Adrenal gland (tissue), 12 donors: ENCODE results near the gene CARD10. TPM values are rescaled to one million over a fixed set of nuclear protein-coding genes. Genes with fewer than 3 reads are reported as not detected.

ENCODE experiments used
- DNase-seq, 7 donors: peaks; one replicate each; pipeline ENCODE4 v3.0.0-alpha.2; 2019 to 2020
- H3K27ac ChIP-seq, 5 donors: fragments of 200-600 bp; sonication (generic) in 4 of 5; 1 replicate in 3 of 5; 2 replicates in 2 of 5; pipeline versions ENCODE4 v1.5.1 to v1.8.0; 2016 to 2020; ENCODE audit warnings: mild to moderate bottlenecking in 1 of 5
- H3K27me3 ChIP-seq: fragments of 200-600 bp; 2 replicates; pipeline ENCODE4 v1.8.0; 2021
- H3K36me3 ChIP-seq, 2 donors: fragments of 200-600 bp; replicated peaks in 1 of 2; 1 replicate in 1 of 2; 2 replicates in 1 of 2; pipeline versions ENCODE4 v1.5.1 to v1.8.0; 2018 to 2022
- H3K4me1 ChIP-seq, 2 donors: fragments of 200-600 bp; replicated peaks in 1 of 2; 1 replicate in 1 of 2; 2 replicates in 1 of 2; pipeline versions ENCODE4 v1.5.1 to v1.8.0; 2018 to 2021
- H3K4me3 ChIP-seq, 4 donors: fragments of 200-600 bp; sonication (generic) in 3 of 4; one replicate each; pipeline ENCODE4 v1.5.1; 2016 to 2018
- H3K9me3 ChIP-seq, 3 donors: fragments of 200-600 bp; sonication (generic) in 1 of 3; replicated peaks in 1 of 3; 1 replicate in 2 of 3; 2 replicates in 1 of 3; pipeline versions ENCODE4 v1.5.1 to v1.8.0; 2016 to 2021
- POLR2A ChIP-seq, 2 donors: fragments of 450-650 bp; IDR thresholded peaks; one replicate each; pipeline ENCODE4 v1.6.1; 2017; ENCODE audit warnings: antibody characterized with exemption in 2 of 2, mild to moderate bottlenecking in 2 of 2, moderate library complexity in 1 of 2
- WGBS, 4 donors: extraction: QIAGEN DNeasy Blood & Tissue Kit in 2 of 4; methylation state at CpG; one replicate each; pipeline versions ENCODE4 v1.1.5 to v1.1.7; 2013 to 2017; 5-methylcytosine and 5-hydroxymethylcytosine counted together
- intact Hi-C, 2 donors: fragments of 100-400 bp; cut with DNase I; formaldehyde crosslinking; loops; one replicate each; pipeline versions ENCODE4 v1.14.1 to v1.15.0; 2022 to 2023
- polyA plus RNA-seq, 3 donors: library from polyadenylated mRNA; stranded (reverse); fragments of 200-250 nt in 2 of 3; fragments of 350-450 nt in 1 of 3; fragmentation: Illumina TruSeq in 1 of 3; extraction: RNeasy Lipid Tissue Mini Kit (QIAGEN cat#74804) in 1 of 3; gene quantifications; one replicate each; pipeline ENCODE4 v1.2.3, GENCODE V29; 2013 to 2014
- total RNA-seq, 9 donors: library from RNA; depleted of rRNA in 4 of 9; stranded (reverse); fragments of >200 nt in 4 of 9; fragments of 120-200 nt in 1 of 9; fragmentation: NEBNext Ultra II Directional in 1 of 9; extraction: Animal tissue kit (Norgen Biotek cat#: 25700) in 1 of 9; gene quantifications; one replicate each; pipeline versions ENCODE4 v1.1.0 to v1.2.4, GENCODE V29; 2013 to 2023
- TF ChIP-seq, protein P1 (sequence below), 6 experiments: fragments of 450-650 bp in 4 of 6; fragments of 200-600 bp in 2 of 6; sonication (generic) in 1 of 6; IDR thresholded peaks; 1 replicate in 5 of 6; 2 replicates in 1 of 6; pipeline versions ENCODE4 v1.5.1 to v1.8.0; 2016 to 2021; ENCODE audit warnings: antibody characterized with exemption in 6 of 6, mild to moderate bottlenecking in 2 of 6, moderate library complexity in 1 of 6
- donor health status: healthy with polysubstance abuse.
- donor health status: Bipolar disorder and iron deficiency.
- donor health status: DM: yes; HTN: yes; CAD: no.
- donor health status: DM: no; HTN: no; CAD: no.
- donor health status: DM: no; HTN: no; CAD: no.
- donor health status: DM: yes; HTN: yes; CAD: no.

Gene CARD10
- total and polyA plus RNA-seq, 12 donors, result 3.3 to 34.2 (median 19.0) TPM

DNA sequence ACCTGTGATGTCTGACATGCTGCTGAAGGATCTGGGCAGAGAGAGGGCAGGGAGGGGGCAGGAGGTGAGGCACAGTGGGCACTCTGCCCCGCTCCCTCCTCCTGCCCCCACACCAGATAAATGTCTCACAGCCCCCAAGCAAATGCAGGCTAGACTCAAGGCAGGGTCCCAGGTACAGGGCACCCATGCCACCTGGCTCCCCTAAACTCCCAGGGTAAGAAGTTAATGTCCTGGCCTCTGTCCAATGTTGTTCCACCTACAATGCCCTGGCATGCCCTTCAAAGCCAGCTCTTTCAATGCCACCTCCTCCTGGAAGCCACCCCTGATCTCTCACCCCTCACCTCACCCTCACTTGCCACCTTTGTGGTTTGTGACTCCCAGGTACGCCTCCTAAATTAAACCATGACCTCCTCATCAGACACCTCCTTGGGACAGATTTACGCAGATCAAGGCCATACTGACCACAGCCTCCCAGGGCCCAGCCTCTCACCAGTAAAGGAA lies 16.0 kb downstream of the CARD10 start:
- H3K36me3 ChIP-seq, result peaks cover 0 to 6% of the 10 kb centered on the region in 2 donors
- peaks cover 37 to 46% of the 10 kb centered on the region in 2 donors for H3K4me1 ChIP-seq
- no peaks in the 10 kb centered on the region for H3K27me3 ChIP-seq
- TF ChIP-seq, protein P1, sequence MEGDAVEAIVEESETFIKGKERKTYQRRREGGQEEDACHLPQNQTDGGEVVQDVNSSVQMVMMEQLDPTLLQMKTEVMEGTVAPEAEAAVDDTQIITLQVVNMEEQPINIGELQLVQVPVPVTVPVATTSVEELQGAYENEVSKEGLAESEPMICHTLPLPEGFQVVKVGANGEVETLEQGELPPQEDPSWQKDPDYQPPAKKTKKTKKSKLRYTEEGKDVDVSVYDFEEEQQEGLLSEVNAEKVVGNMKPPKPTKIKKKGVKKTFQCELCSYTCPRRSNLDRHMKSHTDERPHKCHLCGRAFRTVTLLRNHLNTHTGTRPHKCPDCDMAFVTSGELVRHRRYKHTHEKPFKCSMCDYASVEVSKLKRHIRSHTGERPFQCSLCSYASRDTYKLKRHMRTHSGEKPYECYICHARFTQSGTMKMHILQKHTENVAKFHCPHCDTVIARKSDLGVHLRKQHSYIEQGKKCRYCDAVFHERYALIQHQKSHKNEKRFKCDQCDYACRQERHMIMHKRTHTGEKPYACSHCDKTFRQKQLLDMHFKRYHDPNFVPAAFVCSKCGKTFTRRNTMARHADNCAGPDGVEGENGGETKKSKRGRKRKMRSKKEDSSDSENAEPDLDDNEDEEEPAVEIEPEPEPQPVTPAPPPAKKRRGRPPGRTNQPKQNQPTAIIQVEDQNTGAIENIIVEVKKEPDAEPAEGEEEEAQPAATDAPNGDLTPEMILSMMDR (IDR thresholded peaks at IDR 0.05), result no peak
- TF ChIP-seq POLR2A (IDR thresholded peaks at IDR 0.05), result no peak
- DNase-seq, result no peak
- no peaks in the 10 kb centered on the region for H3K9me3 ChIP-seq
- 52 to 72% (median 67%) methylated on average over 3 of the region's 3 CpGs for WGBS, 4 donors
- intact Hi-C loops, result no loop called here
- H3K27ac ChIP-seq, result peak overlapping the region; percentile 64 to 92 (median 85)
- no peak overlapping the region for H3K4me3 ChIP-seq

DNA sequence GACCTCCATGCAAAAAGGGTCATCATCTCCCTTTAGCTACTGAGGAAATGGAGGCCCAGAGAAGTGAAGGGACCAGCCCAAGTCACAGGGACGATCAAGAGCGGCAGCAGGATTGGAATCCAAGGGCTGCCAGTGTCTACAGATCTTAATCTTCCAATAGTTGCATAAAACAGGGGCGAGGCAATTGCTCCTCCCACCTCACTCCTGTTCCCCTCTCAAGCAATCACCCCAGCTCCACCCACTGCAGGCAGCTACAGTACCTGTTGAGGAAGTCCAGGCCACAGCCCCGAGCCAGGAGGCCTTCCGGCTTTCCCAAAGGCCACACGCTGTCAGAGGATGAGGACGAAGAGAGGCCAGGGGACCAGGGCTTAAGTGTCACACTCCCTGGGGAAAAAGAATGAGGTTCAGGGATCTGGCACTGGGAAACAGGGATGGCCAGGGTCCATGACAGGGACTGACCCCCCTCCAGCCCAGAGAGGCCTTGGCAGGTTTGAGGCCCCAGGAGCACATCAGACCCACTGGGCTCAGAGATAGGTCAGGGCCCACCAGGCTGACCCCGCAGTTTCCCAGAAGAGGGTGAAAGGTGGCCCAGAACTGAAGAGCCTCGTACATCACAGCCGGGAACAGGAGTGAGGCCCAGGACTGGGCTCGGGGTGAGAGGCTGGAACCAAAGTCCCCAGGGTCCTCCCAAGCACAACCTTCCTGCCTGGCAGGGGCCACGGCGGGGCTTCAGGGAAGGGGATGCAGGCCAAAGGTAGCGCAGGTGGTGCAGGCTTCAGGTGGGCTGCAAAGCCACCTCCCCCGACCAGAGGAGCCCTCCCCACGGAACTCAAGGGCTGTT lies 16.7 kb downstream of the CARD10 start:
- H3K9me3 ChIP-seq, result no peaks in the 10 kb centered on the region
- 40 to 66% (median 48%) methylated on average over 11 to 16 of the region's 16 CpGs for WGBS, 4 donors
- no peak for TF ChIP-seq POLR2A (IDR thresholded peaks at IDR 0.05)
- TF ChIP-seq, protein P1 (IDR thresholded peaks at IDR 0.05), result no peak
- peaks cover 0 to 5% of the 10 kb centered on the region in 2 donors for H3K36me3 ChIP-seq
- no peak overlapping the region for H3K4me3 ChIP-seq
- intact Hi-C loops, result no loop called here
- H3K27ac ChIP-seq, result peak overlapping the region; percentile 64 to 92 (median 85)
- H3K27me3 ChIP-seq, result no peaks in the 10 kb centered on the region
- H3K4me1 ChIP-seq, result peaks cover 37 to 46% of the 10 kb centered on the region in 2 donors
- peak in 5 of 7 donors; percentile 68 to 84 (median 76) for DNase-seq

DNA sequence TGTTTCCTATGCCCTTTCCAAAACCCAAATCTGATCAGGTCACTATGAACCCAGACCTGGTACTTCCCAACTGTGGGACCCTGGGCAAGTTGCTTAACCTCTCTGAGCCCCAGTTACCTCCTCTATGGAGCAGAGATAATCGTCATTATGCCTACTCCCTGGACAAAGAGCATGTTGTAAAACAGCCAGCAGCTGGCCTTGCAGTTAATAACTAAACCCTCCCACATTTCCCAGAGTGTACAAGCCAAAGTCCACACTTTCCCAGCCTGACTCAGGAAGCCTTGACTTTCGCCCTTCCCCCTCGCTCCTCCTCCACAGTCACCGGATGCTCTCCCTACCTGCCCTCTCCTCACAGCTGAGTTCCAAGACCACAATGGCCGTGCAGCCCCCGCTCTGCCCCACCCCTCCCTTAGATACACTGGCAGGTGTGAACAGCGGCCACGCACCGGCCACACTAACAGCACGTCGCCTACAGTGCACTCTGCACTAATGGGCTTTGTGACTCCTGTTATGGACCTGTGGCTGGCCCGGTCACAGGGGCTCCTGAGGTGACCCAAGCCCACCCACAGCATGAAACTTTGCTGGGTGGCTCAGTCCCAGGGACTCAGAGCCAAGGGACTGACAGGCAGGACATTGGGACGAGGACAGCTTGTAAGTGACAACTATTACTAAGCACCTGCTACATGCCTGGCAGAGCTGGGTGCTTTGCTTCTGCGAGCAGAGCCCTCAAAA lies 17.4 kb downstream of the CARD10 start:
- Histone ChIP-seq H3K9me3 (no peaks in the 10 kb centered on the region), H3K27ac (peak overlapping the region; percentile 64 to 92 (median 85)), H3K27me3 (no peaks in the 10 kb centered on the region), H3K4me3 (no peak overlapping the region), H3K4me1 (peaks cover 37 to 46% of the 10 kb centered on the region in 2 donors), H3K36me3 (no peaks in the 10 kb centered on the region)
- 9 to 33% (median 24%) methylated on average over 8 to 14 of the region's 14 CpGs for WGBS, 4 donors
- intact Hi-C loops, result no loop called here
- peak; percentile 83 to 95 (median 93) for DNase-seq
- TF ChIP-seq POLR2A (IDR thresholded peaks at IDR 0.05), result peak in 1 of 2 donors; percentile 58
- TF ChIP-seq, protein P1 (IDR thresholded peaks at IDR 0.05), result no peak
